Fibroblast of mammary gland (primary cell): ENCODE measurements around the gene ZNF638.

Experiments
- DNase-seq: peaks from one replicate; pipeline ENCODE4 v3.0.0-alpha.2; 2010; ENCODE audit warnings: low read depth
- H3K4me3 ChIP-seq: 2 replicates; pipeline ENCODE4 v1.5.1; 2011; ENCODE audit warnings: low read depth, mild to moderate bottlenecking, low read length, moderate library complexity; ENCODE audit not compliant: control insufficient read depth
- CTCF ChIP-seq: conservative IDR thresholded peaks from 2 replicates; pipeline ENCODE4 v1.5.1; 2011; ENCODE audit warnings: low read depth, low read length, inconsistent platforms; ENCODE audit not compliant: control insufficient read depth, insufficient read depth

ZNF638 gene

GRCh38 chr2:71417300-71418202 is 86.0 kb downstream of the ZNF638 start:
- TF ChIP-seq CTCF: no peak
- no peak for DNase-seq
- H3K4me3 ChIP-seq: no peak overlapping the region

- no peak overlapping the region for H3K4me3 ChIP-seq
- DNase-seq: no peak
- TF ChIP-seq CTCF: no peak
These were observed 87.6 kb downstream of the ZNF638 start for GRCh38 chr2:71419145-71419544.

DNA sequence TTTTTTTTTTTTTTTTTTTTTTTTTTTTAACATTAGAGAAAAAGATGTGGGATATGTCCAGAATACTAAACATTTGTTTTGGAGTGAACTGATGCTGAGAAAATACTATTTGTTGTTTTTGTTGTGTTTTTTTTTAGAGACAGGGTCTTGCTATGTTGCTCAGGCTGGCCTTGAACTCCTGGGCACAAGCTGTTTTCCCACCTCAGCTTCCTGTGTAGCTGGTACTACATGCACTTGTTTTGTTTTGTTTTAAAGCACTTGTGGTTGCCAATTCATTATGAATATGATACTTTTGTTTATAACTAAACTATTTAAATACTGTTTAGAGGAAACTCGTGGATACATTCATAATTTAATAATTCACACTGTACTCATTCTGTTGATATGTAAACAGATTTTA is 88.4 kb downstream of the ZNF638 start:
- no peak overlapping the region for H3K4me3 ChIP-seq
- no peak for DNase-seq
- TF ChIP-seq CTCF: no peak

DNA sequence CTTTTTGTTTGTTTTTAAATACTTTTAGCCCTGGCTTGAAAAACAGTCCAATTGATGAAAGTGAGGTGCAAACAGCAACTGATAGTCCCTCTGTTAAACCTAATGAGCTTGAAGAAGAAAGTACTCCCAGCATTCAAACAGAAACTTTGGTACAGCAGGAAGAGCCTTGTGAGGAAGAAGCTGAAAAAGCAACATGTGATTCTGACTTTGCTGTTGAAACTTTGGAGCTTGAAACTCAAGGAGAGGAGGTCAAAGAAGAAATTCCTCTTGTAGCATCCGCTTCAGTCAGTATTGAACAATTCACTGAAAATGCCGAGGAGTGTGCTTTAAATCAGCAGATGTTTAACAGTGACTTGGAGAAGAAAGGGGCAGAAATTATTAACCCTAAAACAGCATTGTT is 91.2 kb downstream of the ZNF638 start:
- DNase-seq: no peak
- TF ChIP-seq CTCF: no peak
- no peak overlapping the region for H3K4me3 ChIP-seq

DNA sequence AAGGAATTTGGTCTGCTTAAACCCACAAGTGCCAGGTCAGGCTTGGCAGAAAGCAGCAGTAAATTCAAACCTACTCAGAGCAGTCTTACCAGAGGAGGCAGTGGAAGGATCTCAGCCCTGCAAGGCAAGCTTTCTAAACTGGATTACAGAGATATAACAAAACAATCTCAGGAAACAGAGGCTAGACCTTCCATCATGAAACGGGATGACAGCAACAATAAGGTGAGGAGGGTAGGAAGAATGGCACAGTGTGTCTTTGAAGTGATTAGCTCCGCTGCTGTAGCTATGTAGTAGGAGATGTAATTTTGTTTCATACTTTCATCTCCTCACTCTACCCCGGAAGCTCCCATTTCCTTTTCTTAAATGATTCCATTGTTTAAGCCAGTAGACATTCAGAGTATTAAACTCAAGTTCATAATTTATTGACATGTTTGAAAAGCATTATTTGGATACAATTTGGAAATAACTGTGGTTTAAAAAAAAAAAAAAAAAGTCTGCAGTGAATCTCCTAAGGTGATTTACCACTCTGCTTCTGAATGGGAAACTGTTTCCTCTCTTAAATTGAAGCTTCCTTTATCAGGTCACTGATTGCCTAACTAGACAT is 92.3 kb downstream of the ZNF638 start:
- no peak for DNase-seq
- no peak for TF ChIP-seq CTCF
- no peak overlapping the region for H3K4me3 ChIP-seq

- H3K4me3 ChIP-seq: no peak overlapping the region
- DNase-seq: no peak
- no peak for TF ChIP-seq CTCF
These were observed 95.1 kb downstream of the ZNF638 start for GRCh38 chr2:71426721-71427120.
